Measurements from ENCODE around the gene MAPK10.
"Not testable (repeated sequence)": the region's sequence is repeated elsewhere in the genome, so short reads cannot be mapped to it uniquely, and the experiment has no call there.

Gene MAPK10

GRCh38 chr4:85968945-85969819 lies 390.7 kb downstream of the MAPK10 start:
- no peak for DNase-seq (ENCODE audit: low spot score)

- no peak for DNase-seq (ENCODE audit: low spot score)
Measured at GRCh38 chr4:85967872-85968271, 392.0 kb downstream of the MAPK10 start.

- DNase-seq (ENCODE audit: low spot score), result no peak
Measured at GRCh38 chr4:85966373-85966772, 393.5 kb downstream of the MAPK10 start.

GRCh38 chr4:85965529-85965928 lies 394.3 kb downstream of the MAPK10 start:
- no peak for DNase-seq (ENCODE audit: low spot score)

- DNase-seq (ENCODE audit: low spot score), result not testable (repeated sequence)
Measured at GRCh38 chr4:85965017-85965416, 394.8 kb downstream of the MAPK10 start.

GRCh38 chr4:85964298-85964697 lies 395.6 kb downstream of the MAPK10 start:
- no peak for DNase-seq (ENCODE audit: low spot score)

GRCh38 chr4:85963231-85963630 lies 396.6 kb downstream of the MAPK10 start:
- DNase-seq (ENCODE audit: low spot score), result no peak

- no peak for DNase-seq (ENCODE audit: low spot score)
Measured at GRCh38 chr4:85961887-85962286, 398.0 kb downstream of the MAPK10 start.

- no peak for DNase-seq (ENCODE audit: low spot score)
Measured at GRCh38 chr4:85956293-85956945, 403.4 kb downstream of the MAPK10 start.

GRCh38 chr4:85955620-85956292 lies 404.1 kb downstream of the MAPK10 start:
- no peak for DNase-seq (ENCODE audit: low spot score)

GRCh38 chr4:85953651-85954018 lies 406.2 kb downstream of the MAPK10 start:
- DNase-seq (ENCODE audit: low spot score), result no peak

GRCh38 chr4:85952972-85953650 lies 406.7 kb downstream of the MAPK10 start:
- no peak for DNase-seq (ENCODE audit: low spot score)

GRCh38 chr4:85952528-85952927 lies 407.3 kb downstream of the MAPK10 start:
- no peak for DNase-seq (ENCODE audit: low spot score)

- DNase-seq (ENCODE audit: low spot score), result no peak
Measured at GRCh38 chr4:85951099-85951498, 408.8 kb downstream of the MAPK10 start.

- DNase-seq (ENCODE audit: low spot score), result no peak
Measured at GRCh38 chr4:85946821-85947220, 413.0 kb downstream of the MAPK10 start.

GRCh38 chr4:85942107-85942506 lies 417.7 kb downstream of the MAPK10 start:
- no peak for DNase-seq (ENCODE audit: low spot score)

GRCh38 chr4:85940151-85940550 lies 419.7 kb downstream of the MAPK10 start:
- no peak for DNase-seq (ENCODE audit: low spot score)
